Measurements from ENCODE around the gene TANGO2. TPM values are rescaled to one million over a fixed set of nuclear protein-coding genes. Genes with fewer than 3 reads are reported as not detected.

Gene TANGO2
- total and polyA plus RNA-seq, 9 of the 15 experiments (the other 6 are each of a cell fraction or from before 2014, with no cell fraction given), result 15.5 to 94.9 (median 70.1) TPM

DNA sequence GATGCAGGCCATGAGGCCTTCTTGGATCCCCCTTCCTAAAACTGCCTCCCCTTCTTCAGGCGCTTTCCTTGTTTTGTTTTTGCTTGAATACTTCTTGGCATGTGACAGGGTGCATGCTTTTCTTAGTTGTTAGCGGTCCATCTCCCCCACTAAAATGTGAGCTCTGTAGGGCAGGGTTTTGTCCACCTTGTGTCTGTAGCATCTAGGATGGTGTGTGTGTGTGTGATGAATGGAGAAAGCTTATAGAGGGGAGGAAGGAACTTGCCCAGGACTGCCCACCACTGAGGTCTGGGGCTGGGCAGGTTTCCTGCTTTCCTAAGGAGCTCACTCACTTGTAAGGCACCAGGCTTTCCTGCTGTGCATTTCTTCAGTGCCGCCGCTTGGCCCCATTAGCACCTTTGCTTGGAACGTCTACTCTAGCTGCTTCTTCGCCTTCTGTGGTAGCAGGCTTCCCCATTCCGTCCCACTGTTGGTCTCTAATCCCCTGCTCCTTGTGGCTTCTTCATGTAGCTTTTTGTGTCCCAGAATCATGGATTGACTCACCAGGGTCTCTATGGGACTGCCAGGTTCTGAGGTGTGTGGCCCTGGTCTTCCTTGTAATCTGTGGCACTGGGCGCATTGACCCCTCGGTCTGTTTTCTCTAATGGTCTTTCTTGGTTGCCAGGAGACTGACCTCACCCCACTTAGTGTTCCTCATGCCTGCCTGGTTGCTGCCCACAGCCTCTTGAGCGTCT lies 62.4 kb downstream of the TANGO2 start (continued):
- TF ChIP-seq, protein P1, sequence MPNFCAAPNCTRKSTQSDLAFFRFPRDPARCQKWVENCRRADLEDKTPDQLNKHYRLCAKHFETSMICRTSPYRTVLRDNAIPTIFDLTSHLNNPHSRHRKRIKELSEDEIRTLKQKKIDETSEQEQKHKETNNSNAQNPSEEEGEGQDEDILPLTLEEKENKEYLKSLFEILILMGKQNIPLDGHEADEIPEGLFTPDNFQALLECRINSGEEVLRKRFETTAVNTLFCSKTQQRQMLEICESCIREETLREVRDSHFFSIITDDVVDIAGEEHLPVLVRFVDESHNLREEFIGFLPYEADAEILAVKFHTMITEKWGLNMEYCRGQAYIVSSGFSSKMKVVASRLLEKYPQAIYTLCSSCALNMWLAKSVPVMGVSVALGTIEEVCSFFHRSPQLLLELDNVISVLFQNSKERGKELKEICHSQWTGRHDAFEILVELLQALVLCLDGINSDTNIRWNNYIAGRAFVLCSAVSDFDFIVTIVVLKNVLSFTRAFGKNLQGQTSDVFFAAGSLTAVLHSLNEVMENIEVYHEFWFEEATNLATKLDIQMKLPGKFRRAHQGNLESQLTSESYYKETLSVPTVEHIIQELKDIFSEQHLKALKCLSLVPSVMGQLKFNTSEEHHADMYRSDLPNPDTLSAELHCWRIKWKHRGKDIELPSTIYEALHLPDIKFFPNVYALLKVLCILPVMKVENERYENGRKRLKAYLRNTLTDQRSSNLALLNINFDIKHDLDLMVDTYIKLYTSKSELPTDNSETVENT (CRISPR knock-in tag; IDR thresholded peaks at IDR 0.05), result peak; percentile 41; the same call in 1 of the 2 replicates
- TF ChIP-seq FUS (optimal IDR thresholded peaks at IDR 0.05; ENCODE audit: low read depth, low read length) (no peak), MEF2A (IDR thresholded peaks at IDR 0.05; ENCODE audit: control insufficient read depth, low read depth, low read length) (no peak), TRIM25 (IDR thresholded peaks at IDR 0.05; ENCODE audit: borderline replicate concordance) (no peak), NFE2L1 (tag; IDR thresholded peaks at IDR 0.05; ENCODE audit: borderline replicate concordance, low read depth) (no peak), HNRNPLL (IDR thresholded peaks at IDR 0.05; ENCODE audit: low read depth, low read length, poor library complexity, severe bottlenecking) (peak; percentile 21), ILK (tag; IDR thresholded peaks at IDR 0.05; ENCODE audit: borderline replicate concordance, low read depth) (no peak)
- TF ChIP-seq, protein P2, sequence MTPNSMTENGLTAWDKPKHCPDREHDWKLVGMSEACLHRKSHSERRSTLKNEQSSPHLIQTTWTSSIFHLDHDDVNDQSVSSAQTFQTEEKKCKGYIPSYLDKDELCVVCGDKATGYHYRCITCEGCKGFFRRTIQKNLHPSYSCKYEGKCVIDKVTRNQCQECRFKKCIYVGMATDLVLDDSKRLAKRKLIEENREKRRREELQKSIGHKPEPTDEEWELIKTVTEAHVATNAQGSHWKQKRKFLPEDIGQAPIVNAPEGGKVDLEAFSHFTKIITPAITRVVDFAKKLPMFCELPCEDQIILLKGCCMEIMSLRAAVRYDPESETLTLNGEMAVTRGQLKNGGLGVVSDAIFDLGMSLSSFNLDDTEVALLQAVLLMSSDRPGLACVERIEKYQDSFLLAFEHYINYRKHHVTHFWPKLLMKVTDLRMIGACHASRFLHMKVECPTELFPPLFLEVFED (CRISPR knock-in tag; conservative IDR thresholded peaks at IDR 0.05), result 0 out of 2 replicates have a peak, but pooled peaks have one; percentile 47
- TF ChIP-seq, protein P3, sequence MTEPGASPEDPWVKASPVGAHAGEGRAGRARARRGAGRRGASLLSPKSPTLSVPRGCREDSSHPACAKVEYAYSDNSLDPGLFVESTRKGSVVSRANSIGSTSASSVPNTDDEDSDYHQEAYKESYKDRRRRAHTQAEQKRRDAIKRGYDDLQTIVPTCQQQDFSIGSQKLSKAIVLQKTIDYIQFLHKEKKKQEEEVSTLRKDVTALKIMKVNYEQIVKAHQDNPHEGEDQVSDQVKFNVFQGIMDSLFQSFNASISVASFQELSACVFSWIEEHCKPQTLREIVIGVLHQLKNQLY (CRISPR knock-in tag; conservative IDR thresholded peaks at IDR 0.05), result 0 out of 4 replicates have a peak, but pooled peaks of 1 of the 2 experiments have one; percentile 67
- TF ChIP-seq, protein P4, sequence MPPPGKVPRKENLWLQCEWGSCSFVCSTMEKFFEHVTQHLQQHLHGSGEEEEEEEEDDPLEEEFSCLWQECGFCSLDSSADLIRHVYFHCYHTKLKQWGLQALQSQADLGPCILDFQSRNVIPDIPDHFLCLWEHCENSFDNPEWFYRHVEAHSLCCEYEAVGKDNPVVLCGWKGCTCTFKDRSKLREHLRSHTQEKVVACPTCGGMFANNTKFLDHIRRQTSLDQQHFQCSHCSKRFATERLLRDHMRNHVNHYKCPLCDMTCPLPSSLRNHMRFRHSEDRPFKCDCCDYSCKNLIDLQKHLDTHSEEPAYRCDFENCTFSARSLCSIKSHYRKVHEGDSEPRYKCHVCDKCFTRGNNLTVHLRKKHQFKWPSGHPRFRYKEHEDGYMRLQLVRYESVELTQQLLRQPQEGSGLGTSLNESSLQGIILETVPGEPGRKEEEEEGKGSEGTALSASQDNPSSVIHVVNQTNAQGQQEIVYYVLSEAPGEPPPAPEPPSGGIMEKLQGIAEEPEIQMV (tag; conservative IDR thresholded peaks at IDR 0.05; ENCODE audit: low read depth), result no peak

All from K562 (cell line).